Pancreas (tissue), 10 donors: ENCODE results near the gene SPECC1. TPM values are rescaled to one million over a fixed set of nuclear protein-coding genes. Genes with fewer than 3 reads are reported as not detected.
A peak's percentile ranks its signal among the peaks of the same experiment; 100 is the strongest.

ENCODE experiments used
- ATAC-seq, 4 donors: fragments of 200-7000 bp; cut with Tn5 transposase; one replicate each; pipeline versions ENCODE4 v1.8.0 to v1.9.1; 2020; ENCODE audit warnings: mild to moderate bottlenecking in 4 of 4, moderate library complexity in 4 of 4
- DNase-seq, 6 donors: peaks; one replicate each; pipeline ENCODE4 v3.0.0-alpha.2; 2020
- FAIRE-seq: peaks from 2 replicates; lab custom pipeline; 2012; peaks lifted over from hg19 to GRCh38; lab: Jason Lieb, UNC
- H3K27ac ChIP-seq, 4 donors: fragments of 200-600 bp; sonication (generic); 1 replicate in 3 of 4; 2 replicates in 1 of 4; pipeline versions ENCODE4 v1.5.0 to v1.8.0; 2020
- H3K27me3 ChIP-seq, 4 donors: fragments of 200-600 bp; one replicate each; pipeline ENCODE4 v1.8.0; 2021
- H3K36me3 ChIP-seq, 3 donors: fragments of 200-600 bp; sonication (generic) in 1 of 3; one replicate each; pipeline versions ENCODE4 v1.5.0 to v1.8.0; 2020 to 2021
- H3K4me1 ChIP-seq, 3 donors: fragments of 200-600 bp; one replicate each; pipeline ENCODE4 v1.8.0; 2021
- H3K4me3 ChIP-seq, 4 donors: fragments of 200-600 bp; sonication (generic) in 2 of 4; one replicate each; pipeline versions ENCODE4 v1.5.0 to v1.8.0; 2020 to 2021
- H3K9me3 ChIP-seq, 4 donors: fragments of 200-600 bp; one replicate each; pipeline ENCODE4 v1.8.0; 2021
- whole genome bisulfite sequencing, 2 donors: extraction: QIAGEN DNeasy Blood & Tissue Kit; methylation state at CpG; one replicate each; pipeline ENCODE4 v1.1.7; 2013; 5-methylcytosine and 5-hydroxymethylcytosine counted together
- intact Hi-C, 3 donors: fragments of 100-400 bp; cut with DNase I; formaldehyde crosslinking; loops; one replicate each; pipeline versions ENCODE4 v1.11.1 to v1.14.2; 2022
- polyA plus RNA-seq, 2 donors: library from polyadenylated mRNA; stranded (reverse); fragments of 200-250 nt; gene quantifications; one replicate each; pipeline ENCODE4 v1.2.3, GENCODE V29; 2013
- total RNA-seq, 6 donors: library from RNA; stranded (reverse); fragmentation: NEBNext Ultra II Directional in 4 of 6; extraction: Animal tissue kit (Norgen Biotek cat#: 25700) in 4 of 6; gene quantifications; one replicate each; pipeline versions ENCODE4 v1.2.1 to v1.2.4, GENCODE V29; 2021 to 2023
- TF ChIP-seq, protein P1 (sequence below), 4 donors: fragments of 200-600 bp; sonication (generic) in 3 of 4; IDR thresholded peaks; one replicate each; pipeline versions ENCODE4 v1.5.0 to v1.8.0; 2021; ENCODE audit warnings: antibody characterized with exemption in 4 of 4
- donor health status: healthy with polysubstance abuse.
- donor health status: DM: no; HTN: no; CAD: no; lungs with moderate emphysema.
- donor health status: DM: no; HTN: no; CAD: no.
- donor health status: control.
- donor health status: control.
- donor health status: Bipolar disorder and iron deficiency.
- donor health status: DM: yes; HTN: yes; CAD: no.
- donor health status: DM: no; HTN: no; CAD: no.
- donor health status: DM: no; HTN: no; CAD: no.
- donor health status: DM: yes; HTN: yes; CAD: no.

SPECC1 gene
- total and polyA plus RNA-seq, 8 donors: 5.6 to 22.2 (median 8.1) TPM

DNA sequence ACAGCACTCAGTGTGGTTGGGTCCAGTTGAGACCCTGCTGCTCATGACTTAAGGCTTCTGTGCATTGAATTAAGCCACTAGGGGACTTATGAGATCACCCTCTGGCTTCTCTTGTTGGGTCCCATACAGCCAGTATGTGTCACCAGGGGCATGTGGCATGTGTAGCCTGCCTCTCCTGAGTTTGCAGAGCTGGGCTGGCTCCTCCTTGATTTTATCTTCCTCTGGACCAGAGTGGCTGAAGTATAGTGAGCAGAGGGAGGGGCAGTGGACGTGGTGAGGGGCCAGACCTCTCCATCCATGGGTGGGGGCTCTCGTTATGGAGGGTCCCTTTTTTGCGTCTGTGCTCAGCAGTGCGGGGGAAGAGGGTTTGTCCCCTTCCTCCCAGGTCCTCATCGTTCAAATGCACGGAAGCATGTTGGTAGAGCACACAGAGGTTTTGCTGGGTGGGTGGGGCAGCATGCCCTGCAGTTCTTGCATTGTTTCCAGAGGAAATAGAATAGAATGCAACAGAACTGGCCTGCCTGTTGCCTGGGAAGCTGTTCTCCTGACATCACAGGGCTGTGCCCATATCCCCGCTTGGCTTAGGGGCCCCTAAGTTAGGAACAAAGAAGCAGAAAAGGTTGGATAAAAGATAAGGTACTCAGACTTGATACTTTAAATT, 77.4 kb downstream of the SPECC1 start:
- Histone ChIP-seq H3K9me3 (no peaks in the 10 kb centered on the region), H3K27ac (no peak overlapping the region), H3K36me3 (no peaks in the 10 kb centered on the region), H3K4me1 (no peaks in the 10 kb centered on the region), H3K4me3 (no peak overlapping the region), H3K27me3 (no peaks in the 10 kb centered on the region)
- 72 to 78% methylated on average over 7 of the region's 7 CpGs for WGBS, 2 donors
- no peak for DNase-seq
- intact Hi-C loops: no loop called here
- FAIRE-seq: no peak
- TF ChIP-seq, protein P1, sequence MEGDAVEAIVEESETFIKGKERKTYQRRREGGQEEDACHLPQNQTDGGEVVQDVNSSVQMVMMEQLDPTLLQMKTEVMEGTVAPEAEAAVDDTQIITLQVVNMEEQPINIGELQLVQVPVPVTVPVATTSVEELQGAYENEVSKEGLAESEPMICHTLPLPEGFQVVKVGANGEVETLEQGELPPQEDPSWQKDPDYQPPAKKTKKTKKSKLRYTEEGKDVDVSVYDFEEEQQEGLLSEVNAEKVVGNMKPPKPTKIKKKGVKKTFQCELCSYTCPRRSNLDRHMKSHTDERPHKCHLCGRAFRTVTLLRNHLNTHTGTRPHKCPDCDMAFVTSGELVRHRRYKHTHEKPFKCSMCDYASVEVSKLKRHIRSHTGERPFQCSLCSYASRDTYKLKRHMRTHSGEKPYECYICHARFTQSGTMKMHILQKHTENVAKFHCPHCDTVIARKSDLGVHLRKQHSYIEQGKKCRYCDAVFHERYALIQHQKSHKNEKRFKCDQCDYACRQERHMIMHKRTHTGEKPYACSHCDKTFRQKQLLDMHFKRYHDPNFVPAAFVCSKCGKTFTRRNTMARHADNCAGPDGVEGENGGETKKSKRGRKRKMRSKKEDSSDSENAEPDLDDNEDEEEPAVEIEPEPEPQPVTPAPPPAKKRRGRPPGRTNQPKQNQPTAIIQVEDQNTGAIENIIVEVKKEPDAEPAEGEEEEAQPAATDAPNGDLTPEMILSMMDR (IDR thresholded peaks at IDR 0.05): no peak
- no peak for ATAC-seq

- TF ChIP-seq, protein P1 (IDR thresholded peaks at IDR 0.05): no peak
- H3K36me3 ChIP-seq: no peaks in the 10 kb centered on the region
- H3K4me1 ChIP-seq: no peaks in the 10 kb centered on the region
- peak in 1 of 4 donors; percentile 37 for ATAC-seq
- intact Hi-C loops: no loop called here
- H3K9me3 ChIP-seq: no peaks in the 10 kb centered on the region
- no peak overlapping the region for H3K4me3 ChIP-seq
- H3K27me3 ChIP-seq: no peaks in the 10 kb centered on the region
- H3K27ac ChIP-seq: no peak overlapping the region
- DNase-seq: no peak
- WGBS, 2 donors: 56% methylated on average over 6 of the region's 6 CpGs
- FAIRE-seq: no peak
Observed at GRCh38 chr17:20087538-20088250, 78.5 kb downstream of the SPECC1 start.

- Histone ChIP-seq H3K4me3 (no peak overlapping the region), H3K27ac (no peak overlapping the region), H3K9me3 (no peaks in the 10 kb centered on the region), H3K27me3 (no peaks in the 10 kb centered on the region), H3K36me3 (no peaks in the 10 kb centered on the region), H3K4me1 (no peaks in the 10 kb centered on the region)
- 72 to 82% methylated on average over 15 of the region's 15 CpGs for WGBS, 2 donors
- intact Hi-C loops: no loop called here
- FAIRE-seq: no peak
- no peak for DNase-seq
- TF ChIP-seq, protein P1 (IDR thresholded peaks at IDR 0.05): no peak
- ATAC-seq: no peak
Observed at GRCh38 chr17:20089756-20090547, 80.8 kb downstream of the SPECC1 start.

- H3K27me3 ChIP-seq: no peaks in the 10 kb centered on the region
- DNase-seq (no peak), FAIRE-seq (no peak), ATAC-seq (peak in 3 of 4 donors; percentile 31 to 56 (median 42))
- no peaks in the 10 kb centered on the region for H3K4me1 ChIP-seq
- peak overlapping the region in 2 of 4 donors; percentile 45 to 52 for H3K27ac ChIP-seq
- H3K4me3 ChIP-seq: no peak overlapping the region
- TF ChIP-seq, protein P1 (IDR thresholded peaks at IDR 0.05): no peak
- intact Hi-C loops: no loop called here
- H3K36me3 ChIP-seq: no peaks in the 10 kb centered on the region
- 59 to 68% methylated on average over 19 of the region's 19 CpGs for WGBS, 2 donors
- H3K9me3 ChIP-seq: no peaks in the 10 kb centered on the region
Observed at GRCh38 chr17:20091174-20092029, 82.2 kb downstream of the SPECC1 start.
